ENCODE results near the gene SEC31B.

The SEC31B gene

GRCh38 chr10:100446130-100446761, 73.4 kb downstream of the SEC31B start:
- DNase-seq (ENCODE audit: low read depth in 2 of 3, low spot score in 1 of 3), result no peak

GRCh38 chr10:100442548-100442947, 77.1 kb downstream of the SEC31B start:
- DNase-seq (ENCODE audit: low read depth in 2 of 3, low spot score in 1 of 3), result no peak

DNA sequence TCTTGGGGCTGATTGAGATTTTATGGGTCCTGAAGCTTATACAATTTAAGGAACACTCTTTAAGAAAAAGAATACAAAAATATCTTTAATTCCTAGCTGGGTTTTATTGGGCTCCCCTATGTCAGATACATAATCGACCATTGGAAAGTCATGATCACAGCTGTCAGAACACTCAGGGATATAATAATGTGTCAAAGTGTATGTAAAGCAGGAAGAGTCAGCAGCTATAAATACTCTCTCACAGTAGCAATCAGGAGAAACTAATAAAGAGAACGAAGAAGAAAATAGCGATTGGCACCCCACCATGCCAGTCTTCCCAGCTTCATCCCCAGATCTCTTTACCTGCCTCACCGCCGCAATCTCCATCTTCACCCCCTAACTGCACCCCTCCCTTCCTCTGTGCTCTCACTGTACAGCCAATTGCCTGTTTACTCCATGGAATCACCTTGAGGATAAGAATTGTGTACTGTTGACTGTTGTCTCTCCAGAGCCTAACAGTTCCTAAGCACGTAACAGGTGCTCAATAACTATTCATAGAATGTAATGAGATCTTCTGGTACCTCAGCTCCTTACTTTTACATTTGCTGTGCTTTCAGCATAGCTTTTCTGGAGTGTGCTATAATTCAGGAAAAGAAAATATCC, 80.9 kb downstream of the SEC31B start:
- DNase-seq (ENCODE audit: low read depth in 2 of 3, low spot score in 1 of 3), result no peak
